BJ (cell line): ENCODE results near the gene USP40. TPM values are rescaled to one million over a fixed set of nuclear protein-coding genes. Genes with fewer than 3 reads are reported as not detected.

Experiments
- CTCF ChIA-PET: fragments of 350-600 bp; formaldehyde crosslinking; extraction: SDS; loops from one replicate; lab custom pipeline; 2021; ENCODE audit warnings: antibody characterized with exemption, inconsistent platforms; lab: Yijun Ruan, JAX
- POLR2A ChIA-PET: fragments of 300-600 bp; sonication (Branson Sonifier 250); formaldehyde crosslinking; extraction: SDS; loops from one replicate; lab custom pipeline; 2021; ENCODE audit warnings: antibody characterized with exemption; lab: Charles Lee
- DNase-seq: peaks from one replicate; pipeline ENCODE4 v3.0.0-alpha.2; 2011; ENCODE audit warnings: low read depth
- H3K27me3 ChIP-seq: 2 replicates; pipeline ENCODE4 v1.6.0; 2011; ENCODE audit warnings: low read length; ENCODE audit not compliant: control insufficient read depth, insufficient read depth
- H3K36me3 ChIP-seq: 2 replicates; pipeline ENCODE4 v1.5.1; 2011; ENCODE audit warnings: low read length; ENCODE audit not compliant: control insufficient read depth, insufficient read depth
- H3K4me3 ChIP-seq: 2 replicates; pipeline ENCODE4 v1.5.1; 2011; ENCODE audit warnings: low read depth, mild to moderate bottlenecking, control low read depth, low read length
- CTCF ChIP-seq: IDR thresholded peaks from 2 replicates; pipeline ENCODE4 v1.5.1; 2011; ENCODE audit warnings: low read depth, mild to moderate bottlenecking, control low read depth, inconsistent platforms, low read length, moderate library complexity; ENCODE audit not compliant: insufficient read depth
- polyA plus RNA-seq: library from polyadenylated mRNA; depleted of rRNA; stranded (reverse); fragments of >200 nt; gene quantifications from 2 replicates; pipeline ENCODE4 v1.2.3, GENCODE V29; 2011

Gene USP40
- polyA plus RNA-seq, 1 experiment = 48.9 TPM

- TF ChIP-seq CTCF = no peak
- ChIA-PET CTCF (no interaction called here), POLR2A (interaction anchor here (0.7 kb wide), 1 partner anchor 165 kb away, joined by 3 read pairs; no protein-coding TSS in a partner anchor)
- peaks cover 23% of the 10 kb centered on the region for H3K36me3 ChIP-seq
- no peak overlapping the region for H3K4me3 ChIP-seq
- no peaks in the 10 kb centered on the region for H3K27me3 ChIP-seq
- DNase-seq = no peak
Measured at GRCh38 chr2:233462826-233463470, 103.6 kb downstream of the USP40 start.

- no peaks in the 10 kb centered on the region for H3K27me3 ChIP-seq
- CTCF ChIA-PET = interaction anchor here (0.7 kb wide), 1 partner anchor 249 kb away, joined by 3 read pairs; no protein-coding TSS in a partner anchor
- POLR2A ChIA-PET = interaction anchor here (0.7 kb wide), 1 partner anchor 165 kb away, joined by 3 read pairs; no protein-coding TSS in a partner anchor
- H3K4me3 ChIP-seq = no peak overlapping the region
- TF ChIP-seq CTCF = no peak
- peaks cover 25% of the 10 kb centered on the region for H3K36me3 ChIP-seq
- DNase-seq = no peak
Measured at GRCh38 chr2:233462202-233462785, 104.3 kb downstream of the USP40 start.

- no peak for DNase-seq
- Histone ChIP-seq H3K36me3 (peaks cover 28% of the 10 kb centered on the region), H3K4me3 (no peak overlapping the region), H3K27me3 (no peaks in the 10 kb centered on the region)
- ChIA-PET CTCF (interaction anchor here (0.7 to 1.5 kb wide), 3 partner anchors 12 to 250 kb away, joined by 3 to 7 read pairs (median 5); no protein-coding TSS in a partner anchor), POLR2A (no interaction called here)
- no peak for TF ChIP-seq CTCF
Measured at GRCh38 chr2:233461481-233461891, 105.1 kb downstream of the USP40 start.

GRCh38 chr2:233460726-233461441, 105.7 kb downstream of the USP40 start:
- ChIA-PET CTCF (interaction anchor here (1.5 kb wide), 2 partner anchors 12 to 251 kb away, joined by 5 to 7 read pairs; no protein-coding TSS in a partner anchor), POLR2A (no interaction called here)
- H3K27me3 ChIP-seq = no peaks in the 10 kb centered on the region
- no peak for DNase-seq
- no peak for TF ChIP-seq CTCF
- H3K36me3 ChIP-seq = peaks cover 28% of the 10 kb centered on the region
- no peak overlapping the region for H3K4me3 ChIP-seq

GRCh38 chr2:233459426-233459825, 107.2 kb downstream of the USP40 start:
- Histone ChIP-seq H3K36me3 (peaks cover 29% of the 10 kb centered on the region), H3K27me3 (no peaks in the 10 kb centered on the region), H3K4me3 (no peak overlapping the region)
- DNase-seq = no peak
- no peak for TF ChIP-seq CTCF
- POLR2A ChIA-PET = no interaction called here
- CTCF ChIA-PET = interaction anchor here (1.0 kb wide), 2 partner anchors 12 to 16 kb away, joined by 4 read pairs; no protein-coding TSS in a partner anchor
